SK-N-SH (cell line): ENCODE data around the gene THAP2.
A peak's percentile ranks its signal among the peaks of the same experiment; 100 is the strongest.

Experiments used
- EP300 ChIP-seq, 2 experiments: IDR thresholded peaks; 2 replicates each; pipeline versions ENCODE4 v1.4.0 to v1.6.1; 2012; ENCODE audit warnings: borderline replicate concordance in 1 of 2, low read depth in 1 of 2, low read length in 1 of 2
- NRF1 ChIP-seq: IDR thresholded peaks from 2 replicates; pipeline ENCODE4 v1.6.1; 2012; ENCODE audit warnings: low read depth, mild to moderate bottlenecking, low read length
- RAD21 ChIP-seq: IDR thresholded peaks from 2 replicates; pipeline ENCODE4 v1.6.1; 2012; ENCODE audit warnings: mild to moderate bottlenecking, low read length
- TF ChIP-seq, protein P1 (sequence below): fragments of 200-600 bp; sonication (generic); IDR thresholded peaks from 2 replicates; pipeline ENCODE4 v1.6.1; 2017; ENCODE audit warnings: antibody characterized with exemption, mild to moderate bottlenecking, moderate library complexity

GRCh38 chr12:71639341-71639760, 24.8 kb upstream of the THAP2 start:
- TF ChIP-seq RAD21 (no peak; the same call in 1 of the 2 replicates), NRF1 (no peak), EP300 (IDR thresholded peaks at IDR 0.05; ENCODE audit: borderline replicate concordance in 1 of 2, low read depth in 1 of 2, low read length in 1 of 2) (no peak)
- TF ChIP-seq, protein P1, sequence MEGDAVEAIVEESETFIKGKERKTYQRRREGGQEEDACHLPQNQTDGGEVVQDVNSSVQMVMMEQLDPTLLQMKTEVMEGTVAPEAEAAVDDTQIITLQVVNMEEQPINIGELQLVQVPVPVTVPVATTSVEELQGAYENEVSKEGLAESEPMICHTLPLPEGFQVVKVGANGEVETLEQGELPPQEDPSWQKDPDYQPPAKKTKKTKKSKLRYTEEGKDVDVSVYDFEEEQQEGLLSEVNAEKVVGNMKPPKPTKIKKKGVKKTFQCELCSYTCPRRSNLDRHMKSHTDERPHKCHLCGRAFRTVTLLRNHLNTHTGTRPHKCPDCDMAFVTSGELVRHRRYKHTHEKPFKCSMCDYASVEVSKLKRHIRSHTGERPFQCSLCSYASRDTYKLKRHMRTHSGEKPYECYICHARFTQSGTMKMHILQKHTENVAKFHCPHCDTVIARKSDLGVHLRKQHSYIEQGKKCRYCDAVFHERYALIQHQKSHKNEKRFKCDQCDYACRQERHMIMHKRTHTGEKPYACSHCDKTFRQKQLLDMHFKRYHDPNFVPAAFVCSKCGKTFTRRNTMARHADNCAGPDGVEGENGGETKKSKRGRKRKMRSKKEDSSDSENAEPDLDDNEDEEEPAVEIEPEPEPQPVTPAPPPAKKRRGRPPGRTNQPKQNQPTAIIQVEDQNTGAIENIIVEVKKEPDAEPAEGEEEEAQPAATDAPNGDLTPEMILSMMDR = peak; percentile 37
